KMS-11 (cell line): Measurements from ENCODE around the gene SAFB.

Source experiments
- H2AFZ ChIP-seq: fragments of 200-600 bp; sonication (generic); 2 replicates; pipeline ENCODE4 v1.6.1; 2016; ENCODE audit warnings: antibody characterized with exemption, mixed run types, low read depth
- H3K27ac ChIP-seq: fragments of 200-600 bp; sonication (generic); 2 replicates; pipeline ENCODE4 v1.6.1; 2016; ENCODE audit warnings: mild to moderate bottlenecking, mixed run types
- H3K27me3 ChIP-seq: fragments of 200-600 bp; sonication (generic); 2 replicates; pipeline ENCODE4 v1.6.1; 2017; ENCODE audit warnings: mild to moderate bottlenecking, low read depth, mixed run types, moderate library complexity; ENCODE audit not compliant: insufficient read depth
- H3K36me3 ChIP-seq: fragments of 200-600 bp; sonication (generic); 2 replicates; pipeline ENCODE4 v1.6.1; 2017; ENCODE audit warnings: mild to moderate bottlenecking, mixed run types; ENCODE audit not compliant: insufficient read depth
- H3K4me1 ChIP-seq: fragments of 200-600 bp; sonication (generic); 2 replicates; pipeline ENCODE4 v1.6.1; 2016; ENCODE audit warnings: mild to moderate bottlenecking, low read depth, mixed run types; ENCODE audit not compliant: poor library complexity, severe bottlenecking
- H3K4me2 ChIP-seq: fragments of 200-600 bp; sonication (generic); 2 replicates; pipeline ENCODE4 v1.7.0; 2016; ENCODE audit warnings: mild to moderate bottlenecking, mixed run types
- H3K4me3 ChIP-seq: fragments of 200-600 bp; sonication (generic); IDR thresholded peaks from 2 replicates; pipeline ENCODE4 v1.6.1; 2017; ENCODE audit warnings: low read depth, low read length, mixed read lengths; ENCODE audit not compliant: insufficient read depth
- H3K79me2 ChIP-seq: fragments of 200-600 bp; sonication (generic); 2 replicates; pipeline ENCODE4 v1.6.1; 2016; ENCODE audit warnings: low read depth, mixed run types; ENCODE audit not compliant: insufficient read depth
- H3K9ac ChIP-seq: fragments of 200-600 bp; sonication (generic); 2 replicates; pipeline ENCODE4 v1.6.1; 2016; ENCODE audit warnings: mild to moderate bottlenecking, mixed run types
- H4K20me1 ChIP-seq: fragments of 200-600 bp; sonication (generic); 2 replicates; pipeline ENCODE4 v1.6.1; 2016; ENCODE audit warnings: mild to moderate bottlenecking, mixed run types; ENCODE audit not compliant: insufficient read depth
- TF ChIP-seq, protein P1 (sequence below): fragments of 200-600 bp; sonication (generic); conservative IDR thresholded peaks from 2 replicates; pipeline ENCODE4 v1.6.1; 2017; ENCODE audit warnings: low read depth, mild to moderate bottlenecking, antibody characterized with exemption, low read length, moderate library complexity, mixed read lengths

The SAFB gene

DNA sequence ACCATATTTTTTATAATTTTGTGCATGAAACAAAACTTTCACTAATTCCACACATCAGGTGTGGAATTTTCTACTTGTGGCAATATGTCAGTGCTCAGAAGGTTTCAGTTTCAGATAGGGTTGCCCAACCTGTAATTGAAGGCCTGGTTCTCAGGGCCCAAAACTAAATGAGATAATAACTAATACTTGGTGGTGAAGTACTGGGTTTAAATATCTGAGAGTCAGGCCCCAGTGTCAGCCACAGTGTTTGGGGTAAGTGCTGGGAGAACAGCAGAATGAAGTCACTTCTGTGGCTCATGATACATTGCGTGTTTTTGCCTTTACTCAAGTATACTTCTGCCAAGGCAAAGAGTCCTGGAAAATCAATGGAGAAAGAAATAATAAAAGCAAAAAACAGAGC, 5.6 kb downstream of the SAFB start:
- no peak overlapping the region for H3K9ac ChIP-seq
- H3K4me1 ChIP-seq, result peaks cover 65% of the 10 kb centered on the region
- H3K4me2 ChIP-seq, result peak overlapping the region; percentile 27; the same call in 1 of the 2 replicates
- no peak overlapping the region for H3K4me3 ChIP-seq
- peaks cover 86% of the 10 kb centered on the region for H4K20me1 ChIP-seq
- H3K27me3 ChIP-seq, result no peaks in the 10 kb centered on the region
- H3K27ac ChIP-seq, result peak overlapping the region; percentile 19; the same call in 1 of the 2 replicates
- TF ChIP-seq, protein P1, sequence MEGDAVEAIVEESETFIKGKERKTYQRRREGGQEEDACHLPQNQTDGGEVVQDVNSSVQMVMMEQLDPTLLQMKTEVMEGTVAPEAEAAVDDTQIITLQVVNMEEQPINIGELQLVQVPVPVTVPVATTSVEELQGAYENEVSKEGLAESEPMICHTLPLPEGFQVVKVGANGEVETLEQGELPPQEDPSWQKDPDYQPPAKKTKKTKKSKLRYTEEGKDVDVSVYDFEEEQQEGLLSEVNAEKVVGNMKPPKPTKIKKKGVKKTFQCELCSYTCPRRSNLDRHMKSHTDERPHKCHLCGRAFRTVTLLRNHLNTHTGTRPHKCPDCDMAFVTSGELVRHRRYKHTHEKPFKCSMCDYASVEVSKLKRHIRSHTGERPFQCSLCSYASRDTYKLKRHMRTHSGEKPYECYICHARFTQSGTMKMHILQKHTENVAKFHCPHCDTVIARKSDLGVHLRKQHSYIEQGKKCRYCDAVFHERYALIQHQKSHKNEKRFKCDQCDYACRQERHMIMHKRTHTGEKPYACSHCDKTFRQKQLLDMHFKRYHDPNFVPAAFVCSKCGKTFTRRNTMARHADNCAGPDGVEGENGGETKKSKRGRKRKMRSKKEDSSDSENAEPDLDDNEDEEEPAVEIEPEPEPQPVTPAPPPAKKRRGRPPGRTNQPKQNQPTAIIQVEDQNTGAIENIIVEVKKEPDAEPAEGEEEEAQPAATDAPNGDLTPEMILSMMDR, result no peak
- H3K36me3 ChIP-seq, result peaks cover 17% of the 10 kb centered on the region; the same call in 1 of the 2 replicates
- H3K79me2 ChIP-seq, result peaks cover 95% of the 10 kb centered on the region
- no peak overlapping the region for H2AFZ ChIP-seq

DNA sequence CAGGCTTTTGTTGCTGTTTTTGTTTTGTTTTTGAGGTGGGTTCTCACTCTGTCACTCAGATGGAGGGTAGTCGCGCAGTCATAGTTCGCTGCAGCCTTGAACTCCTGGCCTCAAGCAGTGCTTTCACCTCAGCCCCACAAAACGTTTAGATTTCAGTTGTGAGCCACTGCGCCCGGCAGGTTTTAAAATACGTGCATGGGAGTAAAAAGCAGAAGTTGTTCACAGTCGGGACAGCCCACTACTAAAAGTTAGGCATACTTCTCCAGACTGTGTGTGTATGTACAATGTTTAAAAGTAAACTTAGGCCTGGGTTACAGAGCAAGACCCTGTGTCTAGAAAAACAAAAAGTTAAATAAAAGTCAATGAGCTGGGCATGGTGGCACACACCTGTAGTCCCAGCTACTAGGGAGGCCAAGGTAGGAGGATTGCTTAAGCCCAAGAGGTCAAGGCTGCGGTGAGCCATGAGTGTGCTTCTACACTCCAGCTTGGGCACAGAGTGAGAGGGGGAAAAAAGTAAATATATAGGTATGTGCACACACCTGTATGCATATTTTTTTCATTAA, 6.1 kb downstream of the SAFB start:
- Histone ChIP-seq H2AFZ (no peak overlapping the region), H3K4me3 (no peak overlapping the region), H4K20me1 (peaks cover 88% of the 10 kb centered on the region), H3K79me2 (peaks cover 95% of the 10 kb centered on the region), H3K4me1 (peaks cover 65% of the 10 kb centered on the region), H3K36me3 (peaks cover 17% of the 10 kb centered on the region; the same call in 1 of the 2 replicates), H3K9ac (no peak overlapping the region), H3K27me3 (no peaks in the 10 kb centered on the region), H3K27ac (peak overlapping the region; percentile 19; the same call in 1 of the 2 replicates), H3K4me2 (peak overlapping the region; percentile 27; the same call in 1 of the 2 replicates)
- TF ChIP-seq, protein P1, result no peak

DNA sequence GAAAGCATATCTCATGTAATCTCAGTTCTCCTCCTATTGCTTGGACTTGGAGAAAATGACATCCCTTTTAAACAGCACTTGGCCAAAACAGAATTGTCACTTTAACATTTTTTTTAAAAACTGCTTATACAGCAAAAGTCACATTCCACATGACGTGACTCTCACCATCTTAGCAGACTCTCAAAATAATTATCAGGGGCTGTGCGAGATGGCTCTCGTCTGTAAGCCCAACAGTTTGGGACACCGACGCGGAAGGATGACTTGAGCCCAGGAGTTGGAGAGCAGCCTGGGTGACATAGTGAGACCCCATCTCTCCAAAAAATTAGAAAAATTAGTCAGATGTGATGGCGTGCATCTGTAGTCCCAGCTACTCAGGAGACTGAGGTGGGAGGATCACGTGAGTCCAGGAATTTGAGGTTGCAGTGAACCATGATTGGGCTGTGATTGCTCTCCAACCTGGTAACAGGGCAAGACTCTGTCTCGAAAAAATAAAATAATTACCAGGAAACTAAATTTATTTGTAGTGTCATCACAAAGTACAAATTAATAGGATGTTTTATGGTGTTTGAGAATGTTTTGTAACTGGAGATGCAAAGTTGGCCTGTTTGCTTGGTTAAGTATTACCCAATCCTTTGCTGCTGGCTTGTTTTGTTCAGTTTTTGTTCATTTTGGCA, 8.8 kb downstream of the SAFB start:
- Histone ChIP-seq H3K4me1 (peaks cover 45% of the 10 kb centered on the region), H3K27me3 (no peaks in the 10 kb centered on the region), H4K20me1 (peaks cover 76% of the 10 kb centered on the region), H3K4me2 (no peak overlapping the region), H3K9ac (no peak overlapping the region), H3K79me2 (peaks cover 93% of the 10 kb centered on the region), H3K27ac (no peak overlapping the region), H3K36me3 (peaks cover 7% of the 10 kb centered on the region; the same call in 1 of the 2 replicates), H3K4me3 (no peak overlapping the region), H2AFZ (no peak overlapping the region)
- TF ChIP-seq, protein P1, result no peak

DNA sequence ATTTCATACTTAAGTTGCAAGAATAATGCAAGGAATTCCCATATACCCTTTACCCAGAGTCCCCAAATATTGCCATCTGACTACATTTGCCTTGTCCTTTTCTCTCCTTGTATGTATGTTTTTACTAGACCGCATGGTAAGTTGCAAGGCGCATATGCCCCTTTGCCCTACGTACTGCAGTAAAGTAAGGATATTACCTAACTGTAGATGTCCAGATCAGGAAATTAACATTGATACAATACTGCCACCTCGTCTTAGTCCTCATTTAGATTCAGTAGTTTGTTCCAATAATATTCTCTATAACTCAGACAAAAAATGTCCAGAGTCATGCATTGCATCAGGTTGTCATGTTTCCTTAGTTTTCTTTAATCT, 9.3 kb downstream of the SAFB start:
- Histone ChIP-seq H3K9ac (no peak overlapping the region), H3K4me3 (no peak overlapping the region), H3K27ac (no peak overlapping the region), H3K36me3 (peaks cover 5% of the 10 kb centered on the region; the same call in 1 of the 2 replicates), H3K27me3 (no peaks in the 10 kb centered on the region), H3K79me2 (peaks cover 93% of the 10 kb centered on the region), H2AFZ (no peak overlapping the region), H3K4me1 (peaks cover 44% of the 10 kb centered on the region), H3K4me2 (no peak overlapping the region), H4K20me1 (peaks cover 75% of the 10 kb centered on the region)
- TF ChIP-seq, protein P1, result no peak
